Tibial nerve (tissue), 4 donors: ENCODE results near the gene ARHGEF11.

ENCODE experiments used
- CTCF ChIP-seq, 5 experiments: fragments of 200-600 bp in 3 of 5; fragments of 450-650 bp in 2 of 5; sonication (generic) in 3 of 5; IDR thresholded peaks; one replicate each; pipeline ENCODE4 v1.5.1; 2016 to 2019; ENCODE audit warnings: antibody characterized with exemption in 5 of 5, mild to moderate bottlenecking in 3 of 5, moderate library complexity in 2 of 5
- EP300 ChIP-seq, 2 donors: sonication (generic); formaldehyde crosslinking; IDR thresholded peaks; one replicate each; pipeline ENCODE4 v1.6.1; 2017; ENCODE audit warnings: antibody characterized with exemption in 2 of 2, mild to moderate bottlenecking in 1 of 2
- POLR2A ChIP-seq, 2 donors: fragments of 450-650 bp; IDR thresholded peaks; one replicate each; pipeline ENCODE4 v1.6.1; 2017; ENCODE audit warnings: antibody characterized with exemption in 2 of 2, mild to moderate bottlenecking in 2 of 2, moderate library complexity in 2 of 2

DNA sequence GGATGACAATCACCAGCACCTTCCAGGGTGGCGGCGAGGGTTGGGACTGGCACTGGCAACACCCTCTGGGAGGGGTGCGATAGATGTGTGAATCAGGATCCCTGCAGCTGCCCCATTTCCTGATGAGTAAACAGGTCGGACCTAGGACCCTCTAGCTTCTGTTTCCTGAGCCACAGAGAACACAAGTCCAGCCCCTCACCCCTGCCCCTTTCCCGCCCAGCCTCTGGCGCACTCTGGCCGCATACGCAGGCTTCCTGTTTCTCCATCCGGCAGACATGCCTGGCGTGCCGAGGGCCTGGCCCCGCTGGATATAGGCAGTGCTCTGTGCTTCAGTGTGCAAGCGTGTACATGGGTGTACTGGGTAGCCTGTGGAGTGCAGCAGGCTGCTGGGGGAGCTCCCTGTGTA is 147.4 kb downstream of the ARHGEF11 start:
- TF ChIP-seq POLR2A (IDR thresholded peaks at IDR 0.05): no peak
- no peak for TF ChIP-seq CTCF (IDR thresholded peaks at IDR 0.05)
- TF ChIP-seq EP300 (IDR thresholded peaks at IDR 0.05): peak in 1 of 2 donors; percentile 47
